Astrocyte (in vitro differentiated cells and primary cell): Measurements from ENCODE around the gene CSNK1D. TPM values are rescaled to one million over a fixed set of nuclear protein-coding genes. Genes with fewer than 3 reads are reported as not detected.

Source experiments
- DNase-seq: peaks from one replicate; pipeline ENCODE4 v3.0.0-alpha.2; 2010; ENCODE audit warnings: low read depth
- FAIRE-seq: peaks from 2 replicates; lab custom pipeline; 2011; peaks lifted over from hg19 to GRCh38; lab: Jason Lieb, UNC
- H2AFZ ChIP-seq: 2 replicates; pipeline ENCODE4 v1.6.0; 2012; ENCODE audit warnings: low read depth, low read length, inconsistent platforms
- H3K27ac ChIP-seq: 2 replicates; pipeline ENCODE4 v1.5.1; 2011; ENCODE audit warnings: low read depth, low read length, inconsistent platforms
- H3K27me3 ChIP-seq: 2 replicates; pipeline ENCODE4 v1.6.0; 2011; ENCODE audit warnings: low read length, inconsistent platforms; ENCODE audit not compliant: insufficient read depth
- H3K36me3 ChIP-seq: 2 replicates; pipeline ENCODE4 v1.5.1; 2011; ENCODE audit warnings: low read length, inconsistent platforms; ENCODE audit not compliant: insufficient read depth
- H3K4me1 ChIP-seq: 2 replicates; pipeline ENCODE4 v1.5.1; 2011; ENCODE audit warnings: low read length, inconsistent platforms; ENCODE audit not compliant: insufficient read depth
- H3K4me2 ChIP-seq: 2 replicates; pipeline ENCODE4 v1.6.0; 2012; ENCODE audit warnings: low read length, inconsistent platforms
- H3K4me3 ChIP-seq: 2 replicates; pipeline ENCODE4 v1.5.1; 2011; ENCODE audit warnings: low read depth, mild to moderate bottlenecking, low read length, inconsistent platforms; ENCODE audit not compliant: insufficient read depth
- H3K79me2 ChIP-seq: 2 replicates; pipeline ENCODE4 v1.6.0; 2012; ENCODE audit warnings: mild to moderate bottlenecking, low read length, inconsistent platforms; ENCODE audit not compliant: insufficient read depth
- H3K9ac ChIP-seq: 2 replicates; pipeline ENCODE4 v1.6.0; 2012; ENCODE audit warnings: mild to moderate bottlenecking, low read length, inconsistent platforms
- H3K9me3 ChIP-seq: 2 replicates; pipeline ENCODE4 v1.5.1; 2012; ENCODE audit warnings: low read depth, mild to moderate bottlenecking, low read length, inconsistent platforms; ENCODE audit not compliant: insufficient read depth
- H4K20me1 ChIP-seq: 2 replicates; pipeline ENCODE4 v1.6.0; 2012; ENCODE audit warnings: low read length, inconsistent platforms; ENCODE audit not compliant: insufficient read depth
- H3K27ac Mint-ChIP-seq: one replicate; pipeline ENCODE4 v1.8.0; 2021; ENCODE audit warnings: mild to moderate bottlenecking, mixed read lengths; ENCODE audit not compliant: unreplicated experiment
- H3K27me3 Mint-ChIP-seq: one replicate; pipeline ENCODE4 v1.8.0; 2021; ENCODE audit warnings: low read depth, mixed read lengths; ENCODE audit not compliant: unreplicated experiment
- H3K36me3 Mint-ChIP-seq: one replicate; pipeline ENCODE4 v1.8.0; 2021; ENCODE audit warnings: low read depth, mixed read lengths; ENCODE audit not compliant: unreplicated experiment
- H3K4me1 Mint-ChIP-seq: one replicate; pipeline ENCODE4 v1.8.0; 2021; ENCODE audit warnings: low read depth, mixed read lengths; ENCODE audit not compliant: unreplicated experiment
- H3K4me3 Mint-ChIP-seq: one replicate; pipeline ENCODE4 v1.8.0; 2021; ENCODE audit warnings: mild to moderate bottlenecking, moderate library complexity, mixed read lengths; ENCODE audit not compliant: unreplicated experiment
- H3K9me3 Mint-ChIP-seq: one replicate; pipeline ENCODE4 v1.8.0; 2021; ENCODE audit warnings: mild to moderate bottlenecking, mixed read lengths; ENCODE audit not compliant: unreplicated experiment
- CTCF ChIP-seq: IDR thresholded peaks from 2 replicates; pipeline ENCODE4 v1.5.1; 2011; ENCODE audit warnings: low read depth, mild to moderate bottlenecking, inconsistent platforms, low read length, moderate library complexity; ENCODE audit not compliant: insufficient read depth
- EZH2 ChIP-seq: IDR thresholded peaks from 2 replicates; pipeline ENCODE4 v1.6.1; 2012; ENCODE audit warnings: mild to moderate bottlenecking, low read length, inconsistent platforms; ENCODE audit not compliant: insufficient read depth
- total RNA-seq: library from RNA; stranded (reverse); gene quantifications from 2 replicates; pipeline ENCODE4 v1.2.1, GENCODE V29; 2021

Gene CSNK1D
- total RNA-seq, 1 donor from 2014 or later = 153 TPM

GRCh38 chr17:82269138-82269881 is 4.2 kb downstream of the CSNK1D start:
- H3K4me1 Mint-ChIP-seq = peaks cover 50% of the 10 kb centered on the region
- Histone ChIP-seq H3K9ac (no peak overlapping the region), H3K27me3 (no peaks in the 10 kb centered on the region), H2AFZ (no peak overlapping the region), H3K9me3 (no peaks in the 10 kb centered on the region), H3K4me1 (peaks cover 36% of the 10 kb centered on the region), H3K36me3 (peaks cover 24% of the 10 kb centered on the region), H4K20me1 (peaks cover 81% of the 10 kb centered on the region), H3K79me2 (peaks cover 88% of the 10 kb centered on the region), H3K27ac (no peak overlapping the region), H3K4me3 (no peak overlapping the region), H3K4me2 (peak overlapping the region; percentile 88)
- peak overlapping the region; percentile 77 for H3K27ac Mint-ChIP-seq
- FAIRE-seq (no peak), DNase-seq (no peak)
- H3K36me3 Mint-ChIP-seq = peaks cover 21% of the 10 kb centered on the region
- H3K4me3 Mint-ChIP-seq = peak overlapping the region; percentile 69
- no peak for TF ChIP-seq EZH2
- TF ChIP-seq CTCF = no peak
- H3K27me3 Mint-ChIP-seq = no peaks in the 10 kb centered on the region
- H3K9me3 Mint-ChIP-seq = no peaks in the 10 kb centered on the region

GRCh38 chr17:82267575-82268379 is 5.7 kb downstream of the CSNK1D start:
- H2AFZ ChIP-seq = no peak overlapping the region
- peak overlapping the region; percentile 60 for H3K9ac ChIP-seq
- peak overlapping the region; percentile 79 for H3K27ac ChIP-seq
- peaks cover 31% of the 10 kb centered on the region for H3K4me1 ChIP-seq
- DNase-seq = peak; percentile 95
- Mint-ChIP-seq H3K27me3 (no peaks in the 10 kb centered on the region), H3K4me1 (peaks cover 50% of the 10 kb centered on the region), H3K27ac (peak overlapping the region; percentile 75), H3K9me3 (no peaks in the 10 kb centered on the region), H3K4me3 (peak overlapping the region; percentile 61), H3K36me3 (peaks cover 25% of the 10 kb centered on the region)
- no peak for FAIRE-seq
- peaks cover 35% of the 10 kb centered on the region for H3K36me3 ChIP-seq
- peak overlapping the region; percentile 21 for H3K4me3 ChIP-seq
- peaks cover 99% of the 10 kb centered on the region for H3K79me2 ChIP-seq
- no peaks in the 10 kb centered on the region for H3K27me3 ChIP-seq
- H3K4me2 ChIP-seq = peak overlapping the region; percentile 76
- peaks cover 97% of the 10 kb centered on the region for H4K20me1 ChIP-seq
- H3K9me3 ChIP-seq = no peaks in the 10 kb centered on the region
- no peak for TF ChIP-seq CTCF
- no peak for TF ChIP-seq EZH2
